ENCODE results near the gene NUP210L. TPM values are rescaled to one million over a fixed set of nuclear protein-coding genes. Genes with fewer than 3 reads are reported as not detected.
A peak's percentile ranks its signal among the peaks of the same experiment; 100 is the strongest.

NUP210L gene
- total and polyA plus RNA-seq, 9 of the 15 experiments (the other 6 are each of a cell fraction or from before 2014, with no cell fraction given) = 0.01 to 0.04 TPM; not detected in 7

DNA sequence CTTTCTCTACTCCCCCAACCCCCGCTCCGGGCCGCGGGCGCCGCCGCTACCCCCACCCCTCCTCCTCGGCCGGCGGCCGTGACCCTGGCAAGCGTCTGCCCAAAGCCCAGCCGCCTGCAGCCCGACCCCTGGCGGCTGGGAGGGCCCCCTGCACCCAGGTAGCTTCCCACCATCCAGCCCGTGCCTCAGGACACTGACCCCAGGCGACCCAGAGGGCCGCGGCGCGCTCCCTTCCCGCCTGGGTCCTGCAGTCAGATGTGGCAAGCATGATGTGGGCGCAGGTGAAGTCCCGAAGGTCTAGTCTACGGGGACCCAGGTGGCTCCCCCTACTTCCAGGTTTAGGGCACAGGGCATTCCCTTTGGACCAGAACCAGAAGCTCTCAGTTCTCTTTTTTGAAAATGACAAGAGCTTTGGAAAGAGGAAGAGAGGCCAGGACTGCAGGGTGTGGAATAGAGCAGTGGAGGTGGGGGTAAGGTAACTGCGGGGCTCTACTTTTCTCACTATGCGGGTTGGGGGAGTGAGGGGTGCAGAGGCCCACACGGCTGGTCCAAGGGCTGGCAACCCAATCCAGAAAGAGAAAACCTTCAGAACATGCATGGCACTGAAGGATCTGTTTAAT, 208.1 kb downstream of the NUP210L start, which contains the start of gene DENND4B (continued):
- TF ChIP-seq, protein P1, sequence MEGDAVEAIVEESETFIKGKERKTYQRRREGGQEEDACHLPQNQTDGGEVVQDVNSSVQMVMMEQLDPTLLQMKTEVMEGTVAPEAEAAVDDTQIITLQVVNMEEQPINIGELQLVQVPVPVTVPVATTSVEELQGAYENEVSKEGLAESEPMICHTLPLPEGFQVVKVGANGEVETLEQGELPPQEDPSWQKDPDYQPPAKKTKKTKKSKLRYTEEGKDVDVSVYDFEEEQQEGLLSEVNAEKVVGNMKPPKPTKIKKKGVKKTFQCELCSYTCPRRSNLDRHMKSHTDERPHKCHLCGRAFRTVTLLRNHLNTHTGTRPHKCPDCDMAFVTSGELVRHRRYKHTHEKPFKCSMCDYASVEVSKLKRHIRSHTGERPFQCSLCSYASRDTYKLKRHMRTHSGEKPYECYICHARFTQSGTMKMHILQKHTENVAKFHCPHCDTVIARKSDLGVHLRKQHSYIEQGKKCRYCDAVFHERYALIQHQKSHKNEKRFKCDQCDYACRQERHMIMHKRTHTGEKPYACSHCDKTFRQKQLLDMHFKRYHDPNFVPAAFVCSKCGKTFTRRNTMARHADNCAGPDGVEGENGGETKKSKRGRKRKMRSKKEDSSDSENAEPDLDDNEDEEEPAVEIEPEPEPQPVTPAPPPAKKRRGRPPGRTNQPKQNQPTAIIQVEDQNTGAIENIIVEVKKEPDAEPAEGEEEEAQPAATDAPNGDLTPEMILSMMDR (IDR thresholded peaks at IDR 0.05 in 2 of 3, conservative IDR thresholded peaks at IDR 0.05 in 1 of 3; ENCODE audit: insufficient read depth in 2 of 3, low read depth in 1 of 3, low read length in 3 of 3) = peak; percentile 82 to 94 (median 89)
- TF ChIP-seq ZNF668 (CRISPR knock-in tag; IDR thresholded peaks at IDR 0.05) (no peak), BDP1 (IDR thresholded peaks at IDR 0.05; ENCODE audit: insufficient read depth, insufficient read length) (no peak), TAF7 (tag; IDR thresholded peaks at IDR 0.05) (no peak), ZBTB17 (CRISPR knock-in tag; IDR thresholded peaks at IDR 0.05) (no peak), KLF6 (CRISPR knock-in tag; IDR thresholded peaks at IDR 0.05; ENCODE audit: borderline replicate concordance) (no peak), PHF8 (IDR thresholded peaks at IDR 0.05; ENCODE audit: borderline replicate concordance, low read length) (no peak), NEUROD1 (IDR thresholded peaks at IDR 0.05; ENCODE audit: borderline replicate concordance, low read depth, low read length, partially characterized antibody) (no peak), KAT7 (CRISPR knock-in tag; IDR thresholded peaks at IDR 0.05; ENCODE audit: borderline replicate concordance) (0 out of 2 replicates have a peak, but pooled peaks have one; percentile 66), EP300 (IDR thresholded peaks at IDR 0.05; ENCODE audit: low read length) (0 out of 2 replicates have a peak, but pooled peaks have one; percentile 13), ZNF717 (CRISPR knock-in tag; IDR thresholded peaks at IDR 0.05) (no peak), ZFPM2 (CRISPR knock-in tag; IDR thresholded peaks at IDR 0.05) (no peak), U2AF1 (optimal IDR thresholded peaks at IDR 0.05; ENCODE audit: low read depth, low read length) (peak; percentile 45), DIDO1 (tag; IDR thresholded peaks at IDR 0.05; ENCODE audit: low read depth) (no peak), HNRNPUL1 (IDR thresholded peaks at IDR 0.05; ENCODE audit: low read length) (no peak), ZNF143 (CRISPR knock-in tag; IDR thresholded peaks at IDR 0.05) (no peak), SAFB (IDR thresholded peaks at IDR 0.05; ENCODE audit: borderline replicate concordance, low read depth, low read length) (no peak), TEAD2 (tag; IDR thresholded peaks at IDR 0.05) (no peak)
- TF ChIP-seq, protein P2, sequence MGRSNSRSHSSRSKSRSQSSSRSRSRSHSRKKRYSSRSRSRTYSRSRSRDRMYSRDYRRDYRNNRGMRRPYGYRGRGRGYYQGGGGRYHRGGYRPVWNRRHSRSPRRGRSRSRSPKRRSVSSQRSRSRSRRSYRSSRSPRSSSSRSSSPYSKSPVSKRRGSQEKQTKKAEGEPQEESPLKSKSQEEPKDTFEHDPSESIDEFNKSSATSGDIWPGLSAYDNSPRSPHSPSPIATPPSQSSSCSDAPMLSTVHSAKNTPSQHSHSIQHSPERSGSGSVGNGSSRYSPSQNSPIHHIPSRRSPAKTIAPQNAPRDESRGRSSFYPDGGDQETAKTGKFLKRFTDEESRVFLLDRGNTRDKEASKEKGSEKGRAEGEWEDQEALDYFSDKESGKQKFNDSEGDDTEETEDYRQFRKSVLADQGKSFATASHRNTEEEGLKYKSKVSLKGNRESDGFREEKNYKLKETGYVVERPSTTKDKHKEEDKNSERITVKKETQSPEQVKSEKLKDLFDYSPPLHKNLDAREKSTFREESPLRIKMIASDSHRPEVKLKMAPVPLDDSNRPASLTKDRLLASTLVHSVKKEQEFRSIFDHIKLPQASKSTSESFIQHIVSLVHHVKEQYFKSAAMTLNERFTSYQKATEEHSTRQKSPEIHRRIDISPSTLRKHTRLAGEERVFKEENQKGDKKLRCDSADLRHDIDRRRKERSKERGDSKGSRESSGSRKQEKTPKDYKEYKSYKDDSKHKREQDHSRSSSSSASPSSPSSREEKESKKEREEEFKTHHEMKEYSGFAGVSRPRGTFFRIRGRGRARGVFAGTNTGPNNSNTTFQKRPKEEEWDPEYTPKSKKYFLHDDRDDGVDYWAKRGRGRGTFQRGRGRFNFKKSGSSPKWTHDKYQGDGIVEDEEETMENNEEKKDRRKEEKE (IDR thresholded peaks at IDR 0.05; ENCODE audit: borderline replicate concordance in 1 of 2, control insufficient read depth in 1 of 2, low read depth in 2 of 2, low read length in 1 of 2) = 0 out of 4 replicates have a peak, but pooled peaks of 1 of the 2 experiments have one; percentile 51
- TF ChIP-seq, protein P3, sequence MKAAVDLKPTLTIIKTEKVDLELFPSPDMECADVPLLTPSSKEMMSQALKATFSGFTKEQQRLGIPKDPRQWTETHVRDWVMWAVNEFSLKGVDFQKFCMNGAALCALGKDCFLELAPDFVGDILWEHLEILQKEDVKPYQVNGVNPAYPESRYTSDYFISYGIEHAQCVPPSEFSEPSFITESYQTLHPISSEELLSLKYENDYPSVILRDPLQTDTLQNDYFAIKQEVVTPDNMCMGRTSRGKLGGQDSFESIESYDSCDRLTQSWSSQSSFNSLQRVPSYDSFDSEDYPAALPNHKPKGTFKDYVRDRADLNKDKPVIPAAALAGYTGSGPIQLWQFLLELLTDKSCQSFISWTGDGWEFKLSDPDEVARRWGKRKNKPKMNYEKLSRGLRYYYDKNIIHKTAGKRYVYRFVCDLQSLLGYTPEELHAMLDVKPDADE (conservative IDR thresholded peaks at IDR 0.05; ENCODE audit: control insufficient read depth, low read depth, low read length) = peak; percentile 62; the same call in 1 of the 2 replicates
- TF ChIP-seq, protein P4, sequence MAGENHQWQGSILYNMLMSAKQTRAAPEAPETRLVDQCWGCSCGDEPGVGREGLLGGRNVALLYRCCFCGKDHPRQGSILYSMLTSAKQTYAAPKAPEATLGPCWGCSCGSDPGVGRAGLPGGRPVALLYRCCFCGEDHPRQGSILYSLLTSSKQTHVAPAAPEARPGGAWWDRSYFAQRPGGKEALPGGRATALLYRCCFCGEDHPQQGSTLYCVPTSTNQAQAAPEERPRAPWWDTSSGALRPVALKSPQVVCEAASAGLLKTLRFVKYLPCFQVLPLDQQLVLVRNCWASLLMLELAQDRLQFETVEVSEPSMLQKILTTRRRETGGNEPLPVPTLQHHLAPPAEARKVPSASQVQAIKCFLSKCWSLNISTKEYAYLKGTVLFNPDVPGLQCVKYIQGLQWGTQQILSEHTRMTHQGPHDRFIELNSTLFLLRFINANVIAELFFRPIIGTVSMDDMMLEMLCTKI (IDR thresholded peaks at IDR 0.05; ENCODE audit: partially characterized antibody) = no peak

Measured in K562 (cell line).